ENCODE measurements around the gene ZBTB44. TPM values are rescaled to one million over a fixed set of nuclear protein-coding genes. Genes with fewer than 3 reads are reported as not detected.

Gene ZBTB44
- total and polyA plus RNA-seq, 8 donors: 34.1 to 53.7 (median 42.7) TPM

DNA sequence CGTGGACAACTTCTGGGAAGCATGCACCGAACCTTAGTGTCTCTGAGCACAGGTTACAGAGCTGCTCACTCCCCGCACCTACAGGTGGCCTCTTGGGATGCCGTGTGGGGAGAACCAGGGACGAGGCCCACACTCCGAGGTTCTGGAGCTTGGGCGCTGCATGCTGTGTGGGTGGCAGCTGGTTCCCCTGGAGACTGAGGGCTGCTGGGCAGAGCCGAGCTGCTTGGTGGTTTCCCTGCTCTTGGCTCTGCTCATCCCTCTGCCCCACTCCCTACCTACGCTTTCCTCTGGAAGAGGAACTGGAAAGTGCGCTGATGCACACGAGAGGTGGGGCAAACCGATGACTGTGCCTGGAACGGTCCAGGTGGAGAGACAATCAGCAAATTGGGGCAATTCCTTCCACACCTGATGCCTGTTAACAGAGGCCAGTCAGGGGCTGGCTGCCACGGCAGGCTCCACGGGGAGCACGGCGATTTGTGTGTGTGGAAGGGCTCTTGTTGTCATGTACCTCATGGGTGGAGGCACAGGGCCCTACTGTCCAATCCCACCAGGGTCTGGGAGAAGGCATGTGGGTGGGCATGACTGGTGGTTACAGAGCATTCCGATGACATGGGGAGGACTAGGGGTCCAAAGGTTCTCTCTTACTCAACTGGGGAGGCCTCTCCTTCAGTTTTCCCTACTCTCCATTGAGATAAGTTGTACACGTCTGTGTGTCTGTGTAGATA lies 94.2 kb downstream of the ZBTB44 start:
- DNase-seq (no peak), ATAC-seq (no peak)
- Histone ChIP-seq H3K4me1 (no peaks in the 10 kb centered on the region), H3K36me3 (no peaks in the 10 kb centered on the region), H3K4me3 (no peak overlapping the region), H3K9me3 (no peaks in the 10 kb centered on the region), H3K27ac (no peak overlapping the region), H3K27me3 (no peaks in the 10 kb centered on the region)
- TF ChIP-seq, protein P1, sequence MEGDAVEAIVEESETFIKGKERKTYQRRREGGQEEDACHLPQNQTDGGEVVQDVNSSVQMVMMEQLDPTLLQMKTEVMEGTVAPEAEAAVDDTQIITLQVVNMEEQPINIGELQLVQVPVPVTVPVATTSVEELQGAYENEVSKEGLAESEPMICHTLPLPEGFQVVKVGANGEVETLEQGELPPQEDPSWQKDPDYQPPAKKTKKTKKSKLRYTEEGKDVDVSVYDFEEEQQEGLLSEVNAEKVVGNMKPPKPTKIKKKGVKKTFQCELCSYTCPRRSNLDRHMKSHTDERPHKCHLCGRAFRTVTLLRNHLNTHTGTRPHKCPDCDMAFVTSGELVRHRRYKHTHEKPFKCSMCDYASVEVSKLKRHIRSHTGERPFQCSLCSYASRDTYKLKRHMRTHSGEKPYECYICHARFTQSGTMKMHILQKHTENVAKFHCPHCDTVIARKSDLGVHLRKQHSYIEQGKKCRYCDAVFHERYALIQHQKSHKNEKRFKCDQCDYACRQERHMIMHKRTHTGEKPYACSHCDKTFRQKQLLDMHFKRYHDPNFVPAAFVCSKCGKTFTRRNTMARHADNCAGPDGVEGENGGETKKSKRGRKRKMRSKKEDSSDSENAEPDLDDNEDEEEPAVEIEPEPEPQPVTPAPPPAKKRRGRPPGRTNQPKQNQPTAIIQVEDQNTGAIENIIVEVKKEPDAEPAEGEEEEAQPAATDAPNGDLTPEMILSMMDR (IDR thresholded peaks at IDR 0.05): no peak
- intact Hi-C loops (cut with DNase I): no loop called here

- no peak overlapping the region for H3K4me3 ChIP-seq
- TF ChIP-seq, protein P1 (IDR thresholded peaks at IDR 0.05): no peak
- ATAC-seq: no peak
- no peaks in the 10 kb centered on the region for H3K9me3 ChIP-seq
- intact Hi-C loops (cut with DNase I): loop anchor here in 1 of 2 donors (10.0 kb wide), 1 partner anchor 206 kb away; the partner anchor contains the start of gene ADAMTS8
- no peaks in the 10 kb centered on the region for H3K27me3 ChIP-seq
- no peak for DNase-seq
- no peak overlapping the region for H3K27ac ChIP-seq
- H3K36me3 ChIP-seq: no peaks in the 10 kb centered on the region
- no peaks in the 10 kb centered on the region for H3K4me1 ChIP-seq
Observed at GRCh38 chr11:130219148-130219547, 95.6 kb downstream of the ZBTB44 start.

GRCh38 chr11:130218501-130219070 lies 96.1 kb downstream of the ZBTB44 start:
- H3K4me3 ChIP-seq: no peak overlapping the region
- intact Hi-C loops (cut with DNase I): loop anchor here in 1 of 2 donors (10.0 kb wide), 1 partner anchor 206 kb away; the partner anchor contains the start of gene ADAMTS8
- H3K36me3 ChIP-seq: no peaks in the 10 kb centered on the region
- no peak overlapping the region for H3K27ac ChIP-seq
- DNase-seq (no peak), ATAC-seq (no peak)
- H3K9me3 ChIP-seq: no peaks in the 10 kb centered on the region
- TF ChIP-seq, protein P1 (IDR thresholded peaks at IDR 0.05): no peak
- no peaks in the 10 kb centered on the region for H3K27me3 ChIP-seq
- no peaks in the 10 kb centered on the region for H3K4me1 ChIP-seq

GRCh38 chr11:130217133-130218031 lies 97.3 kb downstream of the ZBTB44 start:
- intact Hi-C loops (cut with DNase I): loop anchor here in 1 of 2 donors (10.0 kb wide), 1 partner anchor 207 kb away; the partner anchor contains the start of gene ADAMTS8

More at GRCh38 chr11:130217133-130218031, 97.3 kb downstream of the ZBTB44 start:
- H3K27ac ChIP-seq: no peak overlapping the region
- no peak overlapping the region for H3K4me3 ChIP-seq
- H3K9me3 ChIP-seq: no peaks in the 10 kb centered on the region
- ATAC-seq: no peak
- H3K36me3 ChIP-seq: no peaks in the 10 kb centered on the region
- TF ChIP-seq, protein P1 (IDR thresholded peaks at IDR 0.05): no peak
- peaks cover 0 to 9% of the 10 kb centered on the region in 2 donors for H3K4me1 ChIP-seq
- no peaks in the 10 kb centered on the region for H3K27me3 ChIP-seq
- no peak for DNase-seq

Measured in left lung (tissue), 10 donors.